H9 (cell line): ENCODE measurements around the gene RNF13. TPM values are rescaled to one million over a fixed set of nuclear protein-coding genes. Genes with fewer than 3 reads are reported as not detected.

Experiments used
- DNase-seq: peaks from one replicate; pipeline ENCODE4 v3.0.0-alpha.2; 2017
- H2AFZ ChIP-seq: one replicate; pipeline ENCODE4 v1.6.1; 2013; ENCODE audit warnings: mild to moderate bottlenecking, low read length, control low read depth, moderate library complexity
- H2AK5ac ChIP-seq: 2 replicates; pipeline ENCODE4 v1.6.1; 2013; ENCODE audit warnings: low read length, control low read depth, mixed read lengths; ENCODE audit not compliant: insufficient read length
- H2BK120ac ChIP-seq: one replicate; pipeline ENCODE4 v1.6.1; 2013; ENCODE audit warnings: low read depth, mild to moderate bottlenecking, low read length, control low read depth, inconsistent platforms; ENCODE audit not compliant: poor library complexity, severe bottlenecking
- H2BK12ac ChIP-seq: 2 replicates; pipeline ENCODE4 v1.6.1; 2013; ENCODE audit warnings: low read length, control low read depth, mixed read lengths, low read depth; ENCODE audit not compliant: insufficient read length
- H2BK15ac ChIP-seq: 2 replicates; pipeline ENCODE4 v1.6.1; 2013; ENCODE audit warnings: low read depth, low read length, control low read depth
- H2BK20ac ChIP-seq: one replicate; pipeline ENCODE4 v1.6.1; 2013; ENCODE audit warnings: low read depth, mild to moderate bottlenecking, low read length, control low read depth, inconsistent platforms; ENCODE audit not compliant: poor library complexity, severe bottlenecking
- H2BK5ac ChIP-seq: 2 replicates; pipeline ENCODE4 v1.6.1; 2013; ENCODE audit warnings: low read length, control low read depth, mixed read lengths; ENCODE audit not compliant: insufficient read length
- H3K14ac ChIP-seq: 2 replicates; pipeline ENCODE4 v1.6.1; 2013; ENCODE audit warnings: low read length, control low read depth; ENCODE audit not compliant: insufficient read depth
- H3K18ac ChIP-seq: 2 replicates; pipeline ENCODE4 v1.6.1; 2013; ENCODE audit warnings: low read depth, mild to moderate bottlenecking, mixed read lengths, low read length, control low read depth; ENCODE audit not compliant: insufficient read length
- H3K23ac ChIP-seq: 2 replicates; pipeline ENCODE4 v1.6.1; 2013; ENCODE audit warnings: low read length, control low read depth, mixed read lengths, low read depth; ENCODE audit not compliant: insufficient read length
- H3K23me2 ChIP-seq: 2 replicates; pipeline ENCODE4 v1.6.1; 2013; ENCODE audit warnings: low read depth, mild to moderate bottlenecking, mixed read lengths, low read length, control low read depth; ENCODE audit not compliant: insufficient read length, poor library complexity, severe bottlenecking
- H3K27ac ChIP-seq: 2 replicates; pipeline ENCODE4 v1.5.1; 2013; ENCODE audit warnings: low read length, control low read depth, mixed read lengths, low read depth; ENCODE audit not compliant: insufficient read length
- H3K27me3 ChIP-seq: 2 replicates; pipeline ENCODE4 v1.6.1; 2013; ENCODE audit warnings: low read length, control low read depth, inconsistent platforms; ENCODE audit not compliant: insufficient read depth
- H3K4ac ChIP-seq: 2 replicates; pipeline ENCODE4 v1.6.1; 2013; ENCODE audit warnings: low read depth, mild to moderate bottlenecking, control low read depth, inconsistent platforms, low read length, moderate library complexity
- H3K4me1 ChIP-seq: 2 replicates; pipeline ENCODE4 v1.6.1; 2013; ENCODE audit warnings: low read length, control low read depth, inconsistent platforms; ENCODE audit not compliant: insufficient read depth
- H3K4me2 ChIP-seq: 2 replicates; pipeline ENCODE4 v1.6.1; 2013; ENCODE audit warnings: low read length, control low read depth, mixed read lengths; ENCODE audit not compliant: insufficient read length, insufficient read depth
- H3K56ac ChIP-seq: 2 replicates; pipeline ENCODE4 v1.6.1; 2013; ENCODE audit warnings: low read depth, mild to moderate bottlenecking, mixed read lengths, low read length, control low read depth; ENCODE audit not compliant: insufficient read length
- H3K79me1 ChIP-seq: 2 replicates; pipeline ENCODE4 v1.6.1; 2013; ENCODE audit warnings: low read depth, mild to moderate bottlenecking, moderate library complexity, low read length, control low read depth, inconsistent platforms; ENCODE audit not compliant: insufficient read depth, poor library complexity, severe bottlenecking
- H3K79me2 ChIP-seq: 2 replicates; pipeline ENCODE4 v1.6.1; 2013; ENCODE audit warnings: low read length, control low read depth, inconsistent platforms; ENCODE audit not compliant: insufficient read depth
- H3K9ac ChIP-seq: 2 replicates; pipeline ENCODE4 v1.6.1; 2013; ENCODE audit warnings: low read length, control low read depth, mixed read lengths; ENCODE audit not compliant: insufficient read length; ENCODE audit errors: extremely low read depth
- H3K9me3 ChIP-seq: one replicate; pipeline ENCODE4 v1.6.1; 2013; ENCODE audit warnings: low read depth, low read length, inconsistent platforms; ENCODE audit not compliant: control insufficient read depth
- H3T11ph ChIP-seq: one replicate; pipeline ENCODE4 v1.6.1; 2013; ENCODE audit warnings: mild to moderate bottlenecking, low read length, control low read depth, inconsistent platforms
- H4K20me1 ChIP-seq: one replicate; pipeline ENCODE4 v1.6.1; 2013; ENCODE audit not compliant: control insufficient read depth, insufficient read length, insufficient read depth
- H4K5ac ChIP-seq: 2 replicates; pipeline ENCODE4 v1.6.1; 2013; ENCODE audit warnings: low read depth, mild to moderate bottlenecking, mixed read lengths, low read length, control low read depth; ENCODE audit not compliant: insufficient read length
- H4K8ac ChIP-seq: replicated peaks from 2 replicates; pipeline ENCODE4 v1.6.1; 2013; ENCODE audit warnings: low read length, control low read depth, mixed read lengths, low read depth; ENCODE audit not compliant: insufficient read length
- H4K91ac ChIP-seq: 2 replicates; pipeline ENCODE4 v1.6.1; 2013; ENCODE audit warnings: low read depth, mild to moderate bottlenecking, moderate library complexity, mixed read lengths, low read length, control low read depth; ENCODE audit not compliant: insufficient read length
- H3K27ac Mint-ChIP-seq, 3 experiments: 2 replicates in 2 of 3; 3 replicates in 1 of 3; pipeline ENCODE4 v1.8.0; 2020 to 2021; ENCODE audit warnings: mixed read lengths in 3 of 3, mild to moderate bottlenecking in 1 of 3, moderate library complexity in 1 of 3
- H3K27me3 Mint-ChIP-seq: 2 replicates; pipeline ENCODE4 v1.8.0; 2021; ENCODE audit warnings: low read depth, mild to moderate bottlenecking, moderate library complexity, mixed read lengths
- H3K36me3 Mint-ChIP-seq, 3 experiments: 2 replicates in 2 of 3; 3 replicates in 1 of 3; pipeline ENCODE4 v1.8.0; 2020 to 2021; ENCODE audit warnings: low read depth in 3 of 3, mixed read lengths in 3 of 3; ENCODE audit not compliant: insufficient read depth in 1 of 3
- H3K4me1 Mint-ChIP-seq, 2 experiments: 2 replicates each; pipeline ENCODE4 v1.8.0; 2020; ENCODE audit warnings: mixed read lengths in 2 of 2
- H3K4me3 Mint-ChIP-seq, 2 experiments: 2 replicates in 1 of 2; 3 replicates in 1 of 2; pipeline ENCODE4 v1.8.0; 2020 to 2021; ENCODE audit warnings: mild to moderate bottlenecking in 2 of 2, mixed read lengths in 2 of 2, moderate library complexity in 1 of 2
- H3K9me3 Mint-ChIP-seq, 2 experiments: 2 replicates in 1 of 2; 3 replicates in 1 of 2; pipeline ENCODE4 v1.8.0; 2020; ENCODE audit warnings: mild to moderate bottlenecking in 2 of 2, mixed read lengths in 2 of 2, moderate library complexity in 1 of 2
- WGBS: extraction: QIAGEN DNeasy Blood & Tissue Kit; methylation state at CpG from one replicate; pipeline ENCODE4 v1.1.7; 2013; ENCODE audit warnings: missing lambda C conversion rate, low lambda C conversion rate, mixed read lengths; ENCODE audit not compliant: insufficient read length; ENCODE audit errors: extremely low coverage; 5-methylcytosine and 5-hydroxymethylcytosine counted together
- total RNA-seq: library from RNA; stranded (reverse); gene quantifications from 2 replicates; pipeline ENCODE4 v1.2.1, GENCODE V29; 2021
- TF ChIP-seq, protein P1 (sequence below): fragments of 200-600 bp; sonication (generic); conservative IDR thresholded peaks from 3 replicates; pipeline ENCODE4 v1.8.0; 2021; ENCODE audit warnings: antibody characterized with exemption, mild to moderate bottlenecking

RNF13 gene
- total RNA-seq, 1 experiment from 2014 or later, result 23.4 TPM

DNA sequence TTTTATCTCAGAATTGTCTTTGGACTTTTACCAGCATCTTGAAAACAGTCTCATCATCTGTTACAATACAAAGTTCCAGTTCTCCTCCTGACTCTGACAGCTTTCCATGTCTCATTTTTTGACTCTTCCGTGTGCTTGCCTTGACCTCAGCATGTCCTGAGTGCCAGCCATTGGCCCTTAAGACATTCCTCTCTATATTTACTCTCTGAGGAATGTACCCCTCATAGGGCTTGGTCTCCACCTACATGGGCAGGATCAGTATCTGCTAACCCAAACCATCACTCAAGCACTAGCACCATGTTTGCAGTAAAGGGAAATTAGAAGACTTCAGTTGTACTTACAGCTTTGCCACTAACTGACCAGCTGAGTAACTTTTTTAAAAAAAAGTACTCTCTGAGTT, 36.8 kb upstream of the RNF13 start:
- Histone ChIP-seq H3K14ac (no peak overlapping the region), H2BK12ac (no peak overlapping the region), H2AK5ac (no peak overlapping the region), H3K79me2 (no peaks in the 10 kb centered on the region), H3K9ac (no peak overlapping the region), H3K9me3 (no peaks in the 10 kb centered on the region), H3K4ac (no peak overlapping the region), H3K79me1 (no peaks in the 10 kb centered on the region), H2AFZ (no peak overlapping the region), H3T11ph (no peak overlapping the region), H4K8ac (no peak overlapping the region), H3K23ac (no peak overlapping the region), H4K91ac (no peak overlapping the region), H3K4me1 (no peaks in the 10 kb centered on the region; the same call in 1 of the 2 replicates), H2BK20ac (no peak overlapping the region), H2BK5ac (no peak overlapping the region), H2BK120ac (no peak overlapping the region), H4K5ac (no peak overlapping the region), H3K27me3 (no peaks in the 10 kb centered on the region), H3K4me2 (no peak overlapping the region), H3K27ac (no peak overlapping the region), H2BK15ac (no peak overlapping the region), H3K23me2 (no peaks in the 10 kb centered on the region), H3K56ac (no peak overlapping the region), H4K20me1 (no peaks in the 10 kb centered on the region), H3K18ac (no peak overlapping the region)
- Mint-ChIP-seq H3K27me3 (no peaks in the 10 kb centered on the region), H3K4me3 (no peak overlapping the region), H3K27ac (no peak overlapping the region), H3K9me3 (no peaks in the 10 kb centered on the region), H3K36me3 (no peaks in the 10 kb centered on the region), H3K4me1 (peaks cover 5 to 16% of the 10 kb centered on the region in 2 experiments)
- DNase-seq, result no peak
- TF ChIP-seq, protein P1, sequence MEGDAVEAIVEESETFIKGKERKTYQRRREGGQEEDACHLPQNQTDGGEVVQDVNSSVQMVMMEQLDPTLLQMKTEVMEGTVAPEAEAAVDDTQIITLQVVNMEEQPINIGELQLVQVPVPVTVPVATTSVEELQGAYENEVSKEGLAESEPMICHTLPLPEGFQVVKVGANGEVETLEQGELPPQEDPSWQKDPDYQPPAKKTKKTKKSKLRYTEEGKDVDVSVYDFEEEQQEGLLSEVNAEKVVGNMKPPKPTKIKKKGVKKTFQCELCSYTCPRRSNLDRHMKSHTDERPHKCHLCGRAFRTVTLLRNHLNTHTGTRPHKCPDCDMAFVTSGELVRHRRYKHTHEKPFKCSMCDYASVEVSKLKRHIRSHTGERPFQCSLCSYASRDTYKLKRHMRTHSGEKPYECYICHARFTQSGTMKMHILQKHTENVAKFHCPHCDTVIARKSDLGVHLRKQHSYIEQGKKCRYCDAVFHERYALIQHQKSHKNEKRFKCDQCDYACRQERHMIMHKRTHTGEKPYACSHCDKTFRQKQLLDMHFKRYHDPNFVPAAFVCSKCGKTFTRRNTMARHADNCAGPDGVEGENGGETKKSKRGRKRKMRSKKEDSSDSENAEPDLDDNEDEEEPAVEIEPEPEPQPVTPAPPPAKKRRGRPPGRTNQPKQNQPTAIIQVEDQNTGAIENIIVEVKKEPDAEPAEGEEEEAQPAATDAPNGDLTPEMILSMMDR, result no peak
- WGBS, result no CpG with 5 or more reads among the region's 1 CpG
